Fibroblast of lung (primary cell): ENCODE data around the gene ITGB8. TPM values are rescaled to one million over a fixed set of nuclear protein-coding genes. Genes with fewer than 3 reads are reported as not detected.

Experiments used
- DNase-seq, 2 donors: peaks; one replicate each; pipeline versions ENCODE4 v3.0.0 to v3.0.0-alpha.2; 2010; ENCODE audit warnings: low read depth in 2 of 2
- H2AFZ ChIP-seq: 2 replicates; pipeline ENCODE4 v1.5.1; 2012; ENCODE audit warnings: low read length, control low read depth, inconsistent platforms
- H3K27ac ChIP-seq: 2 replicates; pipeline ENCODE4 v1.5.1; 2011; ENCODE audit warnings: low read length, control low read depth; ENCODE audit not compliant: insufficient read depth
- H3K27me3 ChIP-seq: 2 replicates; pipeline ENCODE4 v1.5.1; 2011; ENCODE audit warnings: mild to moderate bottlenecking, low read length; ENCODE audit not compliant: control insufficient read depth, insufficient read depth
- H3K36me3 ChIP-seq: 2 replicates; pipeline ENCODE4 v1.5.1; 2011; ENCODE audit warnings: low read length; ENCODE audit not compliant: control insufficient read depth, insufficient read depth
- H3K4me1 ChIP-seq: 2 replicates; pipeline ENCODE4 v1.5.1; 2011; ENCODE audit warnings: low read length; ENCODE audit not compliant: control insufficient read depth, insufficient read depth; ENCODE audit errors: extremely low read depth
- H3K4me2 ChIP-seq: 2 replicates; pipeline ENCODE4 v1.5.1; 2011; ENCODE audit warnings: low read length, control low read depth; ENCODE audit not compliant: insufficient read depth; ENCODE audit errors: extremely low read depth
- H3K4me3 ChIP-seq, 4 experiments: fragments of 200-600 bp in 1 of 4; sonication (generic) in 1 of 4; replicated peaks in 1 of 4; 2 replicates each; pipeline ENCODE4 v1.5.1; 2011 to 2016; ENCODE audit warnings: low read length in 4 of 4, low read depth in 3 of 4, mild to moderate bottlenecking in 3 of 4, control low read depth in 2 of 4, inconsistent platforms in 1 of 4, mixed read lengths in 1 of 4; ENCODE audit not compliant: insufficient read depth in 1 of 4; ENCODE audit errors: control extremely low read depth in 1 of 4
- H3K79me2 ChIP-seq: 2 replicates; pipeline ENCODE4 v1.5.1; 2012; ENCODE audit warnings: mild to moderate bottlenecking, low read length, inconsistent platforms; ENCODE audit not compliant: control insufficient read depth, insufficient read depth
- H3K9ac ChIP-seq: 2 replicates; pipeline ENCODE4 v1.5.1; 2011; ENCODE audit warnings: mild to moderate bottlenecking, low read length, control low read depth; ENCODE audit not compliant: insufficient read depth
- H3K9me3 ChIP-seq: 2 replicates; pipeline ENCODE4 v1.5.1; 2012; ENCODE audit warnings: low read depth, low read length; ENCODE audit not compliant: control insufficient read depth, insufficient read depth
- H4K20me1 ChIP-seq: 2 replicates; pipeline ENCODE4 v1.5.1; 2011; ENCODE audit warnings: low read length; ENCODE audit not compliant: control insufficient read depth, insufficient read depth; ENCODE audit errors: extremely low read depth
- CTCF ChIP-seq, 2 donors: IDR thresholded peaks in 1 of 2; conservative IDR thresholded peaks in 1 of 2; 1 replicate in 1 of 2; 2 replicates in 1 of 2; pipeline ENCODE4 v1.5.1; 2011 to 2012; ENCODE audit warnings: low read length in 2 of 2, control low read depth in 1 of 2, inconsistent platforms in 1 of 2, low read depth in 1 of 2, mild to moderate bottlenecking in 1 of 2
- EZH2 ChIP-seq: IDR thresholded peaks from 2 replicates; pipeline ENCODE4 v1.5.1; 2012; ENCODE audit warnings: low read length, control low read depth, mild to moderate bottlenecking; ENCODE audit errors: missing control alignments
- polyA plus RNA-seq, 2 donors: library from polyadenylated mRNA; depleted of rRNA in 1 of 2; stranded (reverse) in 1 of 2; unstranded in 1 of 2; fragments of >200 nt; gene quantifications; 2 replicates each; pipeline ENCODE4 v1.2.1, GENCODE V29; 2011 to 2012; ENCODE audit warnings: missing spikeins in 1 of 2
- total RNA-seq: library from RNA; depleted of rRNA; stranded (reverse); fragments of >200 nt; gene quantifications from 2 replicates; pipeline ENCODE4 v1.2.1, GENCODE V29; 2014

ITGB8 gene
- total and polyA plus RNA-seq, 2 donors (not counting 1 experiment from before 2014, with no cell fraction given) = 3.8 to 100 TPM

GRCh38 chr7:20288036-20288435, 42.7 kb upstream of the ITGB8 start:
- no peaks in the 10 kb centered on the region for H3K4me1 ChIP-seq
- H3K79me2 ChIP-seq = no peaks in the 10 kb centered on the region
- H3K4me3 ChIP-seq = no peak overlapping the region
- H3K27me3 ChIP-seq = no peaks in the 10 kb centered on the region
- no peak overlapping the region for H3K4me2 ChIP-seq
- H2AFZ ChIP-seq = no peak overlapping the region
- no peaks in the 10 kb centered on the region for H3K9me3 ChIP-seq
- TF ChIP-seq CTCF (conservative IDR thresholded peaks at IDR 0.05 in 1 of 2, IDR thresholded peaks at IDR 0.05 in 1 of 2; ENCODE audit: low read depth in 1 of 2, low read length in 2 of 2) (no peak), EZH2 (no peak)
- DNase-seq = peak in 1 of 2 donors; percentile 78
- no peak overlapping the region for H3K27ac ChIP-seq
- no peaks in the 10 kb centered on the region for H4K20me1 ChIP-seq
- no peaks in the 10 kb centered on the region for H3K36me3 ChIP-seq
- H3K9ac ChIP-seq = no peak overlapping the region

GRCh38 chr7:20290505-20291111, 40.1 kb upstream of the ITGB8 start:
- no peaks in the 10 kb centered on the region for H3K4me1 ChIP-seq
- no peaks in the 10 kb centered on the region for H3K36me3 ChIP-seq
- H3K4me2 ChIP-seq = no peak overlapping the region
- no peak for DNase-seq
- TF ChIP-seq EZH2 (no peak), CTCF (conservative IDR thresholded peaks at IDR 0.05 in 1 of 2, IDR thresholded peaks at IDR 0.05 in 1 of 2; ENCODE audit: low read depth in 1 of 2, low read length in 2 of 2) (no peak)
- H2AFZ ChIP-seq = no peak overlapping the region
- H3K4me3 ChIP-seq = no peak overlapping the region
- H4K20me1 ChIP-seq = no peaks in the 10 kb centered on the region
- H3K9ac ChIP-seq = no peak overlapping the region
- no peaks in the 10 kb centered on the region for H3K79me2 ChIP-seq
- no peaks in the 10 kb centered on the region for H3K9me3 ChIP-seq
- H3K27me3 ChIP-seq = no peaks in the 10 kb centered on the region
- no peak overlapping the region for H3K27ac ChIP-seq

- Histone ChIP-seq H3K4me2 (no peak overlapping the region), H3K4me3 (no peak overlapping the region), H3K36me3 (no peaks in the 10 kb centered on the region), H3K27ac (no peak overlapping the region), H3K9ac (no peak overlapping the region), H3K9me3 (no peaks in the 10 kb centered on the region), H3K27me3 (no peaks in the 10 kb centered on the region), H3K4me1 (no peaks in the 10 kb centered on the region), H4K20me1 (no peaks in the 10 kb centered on the region), H2AFZ (no peak overlapping the region), H3K79me2 (no peaks in the 10 kb centered on the region)
- TF ChIP-seq CTCF (conservative IDR thresholded peaks at IDR 0.05 in 1 of 2, IDR thresholded peaks at IDR 0.05 in 1 of 2; ENCODE audit: low read depth in 1 of 2, low read length in 2 of 2) (no peak), EZH2 (no peak)
- DNase-seq = no peak
Observed at GRCh38 chr7:20293336-20293735, 37.4 kb upstream of the ITGB8 start.
